HFF-Myc (cell line): ENCODE data around the gene CT47C1.

ENCODE experiments used
- DNase-seq: peaks from one replicate; pipeline ENCODE4 v3.0.0-alpha.2; 2011; ENCODE audit warnings: low read depth; ENCODE audit errors: extremely low read depth
- H3K4me3 ChIP-seq: replicated peaks from 2 replicates; pipeline ENCODE4 v1.5.1; 2011; ENCODE audit warnings: low read depth, mild to moderate bottlenecking, control low read depth, low read length
- TF ChIP-seq, protein P1 (sequence below): IDR thresholded peaks from 2 replicates; pipeline ENCODE4 v1.5.1; 2012; ENCODE audit warnings: mild to moderate bottlenecking, low read depth, low read length, control low read depth; ENCODE audit errors: missing control alignments

Gene CT47C1

DNA sequence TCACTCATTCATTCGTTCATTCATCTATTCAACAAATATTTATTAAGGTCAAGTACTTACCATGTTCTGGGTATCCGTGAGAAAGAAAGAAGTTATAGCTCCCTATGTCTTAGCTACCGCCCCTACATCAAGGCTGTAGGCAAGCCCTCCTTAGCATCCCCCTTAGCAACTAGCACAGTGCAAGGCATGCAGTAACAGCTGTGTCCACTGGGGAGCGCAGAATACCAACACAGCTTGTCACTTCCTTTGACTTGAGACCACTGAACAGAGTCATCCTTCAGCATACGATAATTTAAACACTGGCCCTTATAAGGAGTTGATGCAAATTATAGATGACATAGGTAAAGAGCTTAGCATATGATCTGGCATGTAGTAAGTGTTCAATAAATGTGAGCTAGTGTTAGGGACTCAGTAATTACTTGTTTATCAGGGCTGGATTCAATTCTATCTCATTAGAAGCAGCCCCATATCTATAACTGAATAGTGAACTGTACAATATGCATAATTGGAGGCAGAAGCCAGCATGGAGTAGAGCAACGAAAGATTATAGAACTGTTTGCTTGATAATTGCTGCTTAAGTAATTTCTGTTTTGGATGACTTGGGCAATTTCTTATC lies 46.1 kb downstream of the CT47C1 start:
- no peak for DNase-seq
- no peak overlapping the region for H3K4me3 ChIP-seq
- TF ChIP-seq, protein P1, sequence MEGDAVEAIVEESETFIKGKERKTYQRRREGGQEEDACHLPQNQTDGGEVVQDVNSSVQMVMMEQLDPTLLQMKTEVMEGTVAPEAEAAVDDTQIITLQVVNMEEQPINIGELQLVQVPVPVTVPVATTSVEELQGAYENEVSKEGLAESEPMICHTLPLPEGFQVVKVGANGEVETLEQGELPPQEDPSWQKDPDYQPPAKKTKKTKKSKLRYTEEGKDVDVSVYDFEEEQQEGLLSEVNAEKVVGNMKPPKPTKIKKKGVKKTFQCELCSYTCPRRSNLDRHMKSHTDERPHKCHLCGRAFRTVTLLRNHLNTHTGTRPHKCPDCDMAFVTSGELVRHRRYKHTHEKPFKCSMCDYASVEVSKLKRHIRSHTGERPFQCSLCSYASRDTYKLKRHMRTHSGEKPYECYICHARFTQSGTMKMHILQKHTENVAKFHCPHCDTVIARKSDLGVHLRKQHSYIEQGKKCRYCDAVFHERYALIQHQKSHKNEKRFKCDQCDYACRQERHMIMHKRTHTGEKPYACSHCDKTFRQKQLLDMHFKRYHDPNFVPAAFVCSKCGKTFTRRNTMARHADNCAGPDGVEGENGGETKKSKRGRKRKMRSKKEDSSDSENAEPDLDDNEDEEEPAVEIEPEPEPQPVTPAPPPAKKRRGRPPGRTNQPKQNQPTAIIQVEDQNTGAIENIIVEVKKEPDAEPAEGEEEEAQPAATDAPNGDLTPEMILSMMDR = peak; percentile 69

GRCh38 chrX:119121341-119121740 lies 48.5 kb downstream of the CT47C1 start:
- TF ChIP-seq, protein P1 = no peak
- DNase-seq = no peak
- no peak overlapping the region for H3K4me3 ChIP-seq
